HFF-Myc (cell line): Measurements from ENCODE around the gene ASXL2.

Source experiments
- DNase-seq: peaks from one replicate; pipeline ENCODE4 v3.0.0-alpha.2; 2011; ENCODE audit warnings: low read depth; ENCODE audit errors: extremely low read depth
- H3K4me3 ChIP-seq: replicated peaks from 2 replicates; pipeline ENCODE4 v1.5.1; 2011; ENCODE audit warnings: low read depth, mild to moderate bottlenecking, control low read depth, low read length
- TF ChIP-seq, protein P1 (sequence below): IDR thresholded peaks from 2 replicates; pipeline ENCODE4 v1.5.1; 2012; ENCODE audit warnings: mild to moderate bottlenecking, low read depth, low read length, control low read depth; ENCODE audit errors: missing control alignments

The ASXL2 gene

DNA sequence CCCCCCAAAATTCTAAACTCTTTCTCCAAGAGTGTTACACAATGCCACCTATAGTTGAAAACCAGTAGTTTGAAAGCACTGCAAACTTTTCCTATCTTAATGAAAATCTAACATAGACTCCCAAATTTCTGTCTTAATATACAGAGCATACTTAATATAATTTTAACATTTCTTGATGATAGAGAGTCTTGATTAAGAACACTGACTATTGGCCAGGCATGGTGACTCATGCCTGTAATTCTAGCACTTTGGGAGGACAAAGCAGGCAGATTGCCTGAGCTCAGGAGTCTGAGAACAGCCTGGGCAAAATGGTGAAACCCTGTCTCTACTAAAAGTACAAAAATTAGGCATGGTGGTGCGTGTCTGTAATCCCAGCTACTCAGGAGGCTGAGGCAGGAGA lies 34.2 kb downstream of the ASXL2 start:
- DNase-seq, result no peak
- TF ChIP-seq, protein P1, sequence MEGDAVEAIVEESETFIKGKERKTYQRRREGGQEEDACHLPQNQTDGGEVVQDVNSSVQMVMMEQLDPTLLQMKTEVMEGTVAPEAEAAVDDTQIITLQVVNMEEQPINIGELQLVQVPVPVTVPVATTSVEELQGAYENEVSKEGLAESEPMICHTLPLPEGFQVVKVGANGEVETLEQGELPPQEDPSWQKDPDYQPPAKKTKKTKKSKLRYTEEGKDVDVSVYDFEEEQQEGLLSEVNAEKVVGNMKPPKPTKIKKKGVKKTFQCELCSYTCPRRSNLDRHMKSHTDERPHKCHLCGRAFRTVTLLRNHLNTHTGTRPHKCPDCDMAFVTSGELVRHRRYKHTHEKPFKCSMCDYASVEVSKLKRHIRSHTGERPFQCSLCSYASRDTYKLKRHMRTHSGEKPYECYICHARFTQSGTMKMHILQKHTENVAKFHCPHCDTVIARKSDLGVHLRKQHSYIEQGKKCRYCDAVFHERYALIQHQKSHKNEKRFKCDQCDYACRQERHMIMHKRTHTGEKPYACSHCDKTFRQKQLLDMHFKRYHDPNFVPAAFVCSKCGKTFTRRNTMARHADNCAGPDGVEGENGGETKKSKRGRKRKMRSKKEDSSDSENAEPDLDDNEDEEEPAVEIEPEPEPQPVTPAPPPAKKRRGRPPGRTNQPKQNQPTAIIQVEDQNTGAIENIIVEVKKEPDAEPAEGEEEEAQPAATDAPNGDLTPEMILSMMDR, result no peak
- no peak overlapping the region for H3K4me3 ChIP-seq

DNA sequence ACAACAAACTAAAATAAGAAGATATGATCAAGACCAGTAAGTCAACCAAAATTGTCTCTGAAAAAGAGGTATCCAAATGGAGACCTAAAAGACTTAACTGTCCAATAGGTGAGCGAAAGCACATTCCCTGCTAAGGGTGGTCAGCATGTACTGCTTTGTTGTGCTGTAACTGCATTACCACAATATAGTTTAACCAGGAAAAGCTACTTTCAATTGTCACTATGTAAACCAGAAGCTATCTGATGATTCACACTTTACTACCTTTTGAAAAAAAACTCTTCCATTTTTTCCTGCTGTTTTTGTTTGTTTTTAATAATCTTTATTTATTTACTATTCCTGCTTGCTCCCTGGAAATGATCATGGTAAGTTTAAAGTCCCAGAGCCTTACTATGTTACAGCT lies 36.1 kb downstream of the ASXL2 start:
- no peak for DNase-seq
- no peak overlapping the region for H3K4me3 ChIP-seq
- TF ChIP-seq, protein P1, result no peak

DNA sequence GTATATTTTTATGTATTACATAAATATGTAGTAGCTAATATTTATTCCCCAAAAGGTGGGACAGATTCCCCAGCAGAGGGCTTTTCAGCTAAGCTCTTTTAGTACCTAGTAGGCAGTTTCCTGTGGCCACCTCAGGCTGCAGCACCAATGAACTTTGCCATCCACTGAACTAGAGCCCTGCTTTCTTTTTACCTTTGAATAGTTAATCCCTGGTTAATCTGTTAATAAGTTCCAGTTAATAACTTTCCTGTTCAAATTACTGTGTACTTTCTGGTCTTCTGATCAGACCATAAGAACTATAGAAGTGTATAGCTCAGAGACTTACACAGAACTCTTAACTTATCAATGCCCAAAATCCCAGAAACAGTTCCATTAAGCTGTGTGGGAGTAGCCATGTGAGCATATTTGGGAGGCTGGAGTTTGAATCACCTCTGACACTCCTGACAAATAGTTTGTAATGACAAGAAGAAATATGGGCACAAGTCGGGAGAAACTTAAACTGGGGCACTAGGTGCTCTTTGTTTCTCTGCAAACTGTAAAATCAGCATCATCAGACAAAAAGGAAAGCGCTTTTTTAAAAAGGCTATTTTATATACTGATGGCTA lies 40.0 kb downstream of the ASXL2 start:
- TF ChIP-seq, protein P1, result no peak
- no peak for DNase-seq
- no peak overlapping the region for H3K4me3 ChIP-seq

DNA sequence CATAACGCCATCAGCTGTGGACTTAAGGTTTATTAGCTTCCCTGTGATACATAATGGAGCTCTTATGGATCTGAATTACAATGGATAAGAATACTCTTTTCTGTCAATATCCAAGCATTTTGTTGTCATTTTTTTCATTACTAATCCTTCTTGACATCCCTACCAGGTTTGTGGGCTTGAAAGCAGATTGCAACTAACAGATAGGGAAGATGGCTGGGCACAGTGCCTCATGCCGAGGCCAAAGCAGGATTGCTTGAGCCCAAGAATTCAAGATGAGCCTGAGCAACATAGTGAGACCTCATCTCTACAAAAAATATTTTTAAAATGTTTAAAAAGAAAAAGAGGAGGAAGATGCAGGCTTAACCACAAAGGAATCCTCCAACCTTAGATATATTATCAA lies 42.4 kb downstream of the ASXL2 start:
- DNase-seq, result no peak

DNA sequence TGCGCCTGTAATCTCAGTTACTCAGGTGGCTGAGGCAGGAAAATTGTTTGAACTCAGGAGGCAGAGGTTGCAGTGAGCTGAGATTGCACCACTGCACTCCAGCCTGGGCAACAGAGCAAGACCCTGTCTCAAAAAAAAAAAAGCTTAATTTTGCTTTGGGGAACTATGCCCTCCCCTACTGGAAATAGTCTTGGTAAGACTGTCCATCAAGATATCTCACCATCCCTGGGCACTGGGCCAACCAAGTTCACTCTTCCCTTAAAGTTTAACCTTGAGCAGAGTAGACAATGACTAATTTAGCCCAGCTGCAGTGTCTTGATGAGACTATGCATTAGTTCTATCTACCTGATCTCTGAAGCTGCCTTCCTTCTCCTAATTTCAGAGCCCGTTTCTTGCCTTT lies 44.7 kb downstream of the ASXL2 start:
- TF ChIP-seq, protein P1, result no peak
- DNase-seq, result no peak
- H3K4me3 ChIP-seq, result no peak overlapping the region

More for the DNA sequence above, 42.4 kb downstream of the ASXL2 start:
- TF ChIP-seq, protein P1, result no peak
- H3K4me3 ChIP-seq, result no peak overlapping the region

DNA sequence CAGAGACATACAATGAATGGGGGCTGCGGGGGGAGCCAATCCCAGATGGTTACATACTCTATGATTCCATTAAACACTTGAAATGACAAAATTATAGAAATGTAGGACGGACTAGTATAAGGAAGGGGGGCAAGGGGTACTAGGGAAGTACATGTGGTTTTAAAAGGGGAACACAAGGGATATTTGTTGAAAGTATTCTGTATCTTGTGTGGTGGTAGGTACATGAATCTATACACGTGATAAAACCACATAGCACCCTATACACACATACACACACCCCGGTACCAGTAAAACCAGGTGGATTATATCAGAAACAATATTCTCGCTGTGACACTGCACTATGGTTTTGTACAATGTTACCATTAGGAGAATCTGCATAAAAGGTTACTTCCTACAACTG lies 45.4 kb downstream of the ASXL2 start:
- DNase-seq, result no peak
- H3K4me3 ChIP-seq, result no peak overlapping the region
- TF ChIP-seq, protein P1, result no peak
